NT2/D1 (cell line): Measurements from ENCODE around the gene TMEM238.

Experiments
- SUZ12 ChIP-seq: IDR thresholded peaks from 2 replicates; pipeline ENCODE4 v1.6.1; 2011; ENCODE audit not compliant: insufficient read length, insufficient read depth; ENCODE audit errors: extremely low read depth
- YY1 ChIP-seq: IDR thresholded peaks from 2 replicates; pipeline ENCODE4 v1.6.1; 2011; ENCODE audit not compliant: insufficient read length, insufficient read depth
- ZNF274 ChIP-seq: IDR thresholded peaks from 2 replicates; pipeline ENCODE4 v1.6.1; 2011; ENCODE audit warnings: mild to moderate bottlenecking, low read depth, low read length

DNA sequence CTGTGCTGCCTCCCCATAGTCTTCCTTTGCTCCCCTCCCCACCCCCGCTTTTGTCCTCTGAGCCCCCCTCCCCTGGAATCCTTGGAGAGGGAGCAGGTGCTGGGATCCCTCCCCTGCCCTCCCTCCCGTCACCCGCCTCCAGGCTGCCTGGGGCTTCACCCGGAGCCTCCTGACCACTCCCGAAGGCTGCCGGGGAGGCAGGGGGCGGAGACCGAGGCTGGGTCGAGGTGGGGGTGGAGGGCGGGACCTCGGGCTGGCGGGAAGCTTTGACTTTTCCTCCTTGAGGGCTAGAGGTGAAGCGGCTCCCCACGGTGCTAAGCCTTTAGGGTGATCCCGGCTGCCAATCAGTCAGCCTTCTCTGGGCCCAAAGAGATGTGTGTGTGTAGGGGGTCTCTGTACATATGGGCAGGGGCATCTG lies 42.9 kb downstream of the TMEM238 start:
- no peak for TF ChIP-seq YY1
- no peak for TF ChIP-seq SUZ12
- TF ChIP-seq ZNF274: no peak
